Measurements from ENCODE around the gene AGT.

AGT gene

DNA sequence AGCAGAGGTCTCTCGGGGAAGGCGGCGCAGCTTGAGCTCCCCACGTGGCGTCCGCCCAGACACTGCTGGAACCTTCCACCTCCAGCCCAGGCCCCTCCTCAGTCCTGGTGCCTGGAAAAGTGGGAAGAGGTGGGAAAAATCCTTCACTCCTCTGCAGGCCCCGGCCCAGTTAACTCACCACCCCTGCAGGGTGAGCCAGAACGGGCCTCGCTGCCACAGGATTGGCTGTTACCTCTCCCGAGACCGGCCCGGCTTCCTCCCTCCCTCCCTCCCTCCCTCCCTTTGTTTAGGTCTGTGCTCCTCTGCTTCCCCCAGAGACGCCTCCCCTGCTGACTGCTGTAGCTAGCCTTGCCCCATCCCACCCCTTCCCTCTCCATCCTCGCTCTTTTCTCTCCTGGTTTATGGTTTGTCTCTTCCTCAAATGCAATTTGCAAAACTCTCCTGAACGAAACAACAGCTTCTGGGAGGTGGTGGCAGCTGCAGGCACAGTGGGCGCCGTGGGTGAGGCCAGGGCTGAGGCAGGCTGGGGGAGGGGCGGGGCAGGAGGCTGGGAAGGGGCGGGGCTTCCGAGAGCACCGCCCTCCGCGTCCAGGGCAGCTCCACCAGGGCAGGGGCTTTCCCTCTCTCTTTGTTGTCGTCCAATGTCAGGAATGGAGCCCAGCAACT, 39.8 kb upstream of the AGT start:
- ChIA-PET POLR2A (interaction anchor here (1.5 kb wide), 1 partner anchor 18 kb away, joined by 3 read pairs; no protein-coding TSS in a partner anchor), CTCF (interaction anchor here (0.8 kb wide), 1 partner anchor 8 kb away, joined by 3 read pairs; no protein-coding TSS in a partner anchor)
- TF ChIP-seq ARNT (IDR thresholded peaks at IDR 0.05) (no peak), TARDBP (IDR thresholded peaks at IDR 0.05) (no peak), L3MBTL2 (conservative IDR thresholded peaks at IDR 0.05) (peak; percentile 70), NFRKB (IDR thresholded peaks at IDR 0.05) (no peak), FOXA1 (IDR thresholded peaks at IDR 0.05) (no peak), LEF1 (IDR thresholded peaks at IDR 0.05; ENCODE audit: borderline replicate concordance) (no peak), HDGF (IDR thresholded peaks at IDR 0.05; ENCODE audit: borderline replicate concordance) (0 out of 2 replicates have a peak, but pooled peaks have one; percentile 27)
- DNase-seq (ENCODE audit: extremely low spot score) = peak; percentile 92

- TF ChIP-seq FOXM1 (IDR thresholded peaks at IDR 0.05; ENCODE audit: borderline replicate concordance) = no peak
- TF ChIP-seq SUZ12 (IDR thresholded peaks at IDR 0.05) = no peak
- TF ChIP-seq FOXA1 (IDR thresholded peaks at IDR 0.05) = no peak
- TF ChIP-seq HDGF (IDR thresholded peaks at IDR 0.05; ENCODE audit: borderline replicate concordance) = no peak
- no peak for TF ChIP-seq ARNT (IDR thresholded peaks at IDR 0.05)
- no peak for TF ChIP-seq L3MBTL2 (conservative IDR thresholded peaks at IDR 0.05)
- TF ChIP-seq LEF1 (IDR thresholded peaks at IDR 0.05; ENCODE audit: borderline replicate concordance) = no peak
- no peak for TF ChIP-seq BHLHE40 (IDR thresholded peaks at IDR 0.05; ENCODE audit: borderline replicate concordance)
- TF ChIP-seq TARDBP (IDR thresholded peaks at IDR 0.05) = no peak
- no peak for TF ChIP-seq SP1 (IDR thresholded peaks at IDR 0.05)
- TF ChIP-seq, protein P1, sequence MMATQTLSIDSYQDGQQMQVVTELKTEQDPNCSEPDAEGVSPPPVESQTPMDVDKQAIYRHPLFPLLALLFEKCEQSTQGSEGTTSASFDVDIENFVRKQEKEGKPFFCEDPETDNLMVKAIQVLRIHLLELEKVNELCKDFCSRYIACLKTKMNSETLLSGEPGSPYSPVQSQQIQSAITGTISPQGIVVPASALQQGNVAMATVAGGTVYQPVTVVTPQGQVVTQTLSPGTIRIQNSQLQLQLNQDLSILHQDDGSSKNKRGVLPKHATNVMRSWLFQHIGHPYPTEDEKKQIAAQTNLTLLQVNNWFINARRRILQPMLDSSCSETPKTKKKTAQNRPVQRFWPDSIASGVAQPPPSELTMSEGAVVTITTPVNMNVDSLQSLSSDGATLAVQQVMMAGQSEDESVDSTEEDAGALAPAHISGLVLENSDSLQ (IDR thresholded peaks at IDR 0.05) = no peak
- TF ChIP-seq NFRKB (IDR thresholded peaks at IDR 0.05) = no peak
- TF ChIP-seq ELF4 (IDR thresholded peaks at IDR 0.05) = no peak
- CTCF ChIA-PET = interaction anchor here (0.8 kb wide), 1 partner anchor 8 kb away, joined by 3 read pairs; no protein-coding TSS in a partner anchor
- POLR2A ChIA-PET = interaction anchor here (1.5 kb wide), 1 partner anchor 19 kb away, joined by 3 read pairs; no protein-coding TSS in a partner anchor
- no peak for DNase-seq (ENCODE audit: extremely low spot score)
Observed at GRCh38 chr1:230753191-230753585, 39.3 kb upstream of the AGT start.

DNA sequence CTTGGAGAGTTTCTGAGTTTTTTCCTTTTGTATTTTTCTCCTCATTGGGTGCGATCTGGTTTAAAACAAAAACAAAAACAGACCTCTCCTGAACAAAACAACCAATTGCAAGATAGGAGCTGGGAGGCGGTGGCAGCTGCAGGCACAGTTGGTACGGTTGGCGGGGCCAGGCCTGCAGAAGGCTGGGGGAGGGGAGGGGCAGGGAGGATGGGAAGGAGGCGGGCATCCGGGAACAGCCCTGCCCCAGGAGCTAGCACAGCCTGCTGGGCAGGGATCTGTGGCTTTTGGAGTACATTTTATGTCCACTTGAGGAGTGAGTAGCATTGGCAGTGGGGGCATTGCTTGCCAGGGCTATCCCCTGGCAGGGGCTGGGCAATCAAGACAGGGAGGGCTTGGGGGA, 38.5 kb upstream of the AGT start:
- ChIA-PET POLR2A (no interaction called here), CTCF (no interaction called here)
- DNase-seq (ENCODE audit: extremely low spot score) = no peak
- no peak for TF ChIP-seq FOXA1 (IDR thresholded peaks at IDR 0.05)
- TF ChIP-seq NFRKB (IDR thresholded peaks at IDR 0.05) = no peak

DNA sequence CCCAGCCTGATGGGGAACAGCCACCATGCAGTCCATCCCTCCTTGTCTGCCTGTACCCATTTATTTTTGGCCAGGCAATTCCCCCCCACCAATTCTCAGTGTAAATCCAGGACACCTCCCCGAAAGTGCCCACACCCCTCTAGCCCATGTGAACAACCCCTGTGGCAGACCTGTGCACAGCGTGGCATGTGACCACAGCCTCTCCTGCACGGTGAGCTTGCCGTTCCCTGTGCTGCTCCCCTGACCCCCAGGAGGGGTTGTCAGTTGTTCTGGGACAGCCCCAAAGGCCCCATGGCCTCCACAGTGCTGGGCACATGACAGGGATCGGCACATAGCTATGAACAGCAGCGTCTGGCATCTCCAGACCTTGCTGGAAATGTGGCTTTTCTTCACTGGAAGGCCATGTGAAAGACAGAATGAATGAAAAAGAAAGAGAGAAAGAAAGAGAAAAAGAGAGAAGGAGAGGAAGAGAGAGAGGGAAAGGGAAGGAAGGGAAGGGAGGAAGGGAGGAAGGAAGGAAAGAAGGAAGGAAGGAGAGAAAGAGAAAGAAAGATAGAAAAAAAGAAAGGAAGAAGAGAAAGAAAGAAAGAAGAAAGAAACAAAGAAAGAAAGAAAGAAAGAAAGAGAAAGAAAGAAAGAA, 37.2 kb upstream of the AGT start:
- TF ChIP-seq ELF4 (IDR thresholded peaks at IDR 0.05) (no peak), FOXM1 (IDR thresholded peaks at IDR 0.05; ENCODE audit: borderline replicate concordance) (no peak), SUZ12 (IDR thresholded peaks at IDR 0.05) (no peak), ZNF384 (IDR thresholded peaks at IDR 0.05) (no peak), TARDBP (IDR thresholded peaks at IDR 0.05) (no peak), L3MBTL2 (conservative IDR thresholded peaks at IDR 0.05) (no peak), LEF1 (IDR thresholded peaks at IDR 0.05; ENCODE audit: borderline replicate concordance) (no peak), FOXK2 (IDR thresholded peaks at IDR 0.05) (no peak), ARNT (IDR thresholded peaks at IDR 0.05) (no peak), BHLHE40 (IDR thresholded peaks at IDR 0.05; ENCODE audit: borderline replicate concordance) (no peak), SP1 (IDR thresholded peaks at IDR 0.05) (no peak), HDGF (IDR thresholded peaks at IDR 0.05; ENCODE audit: borderline replicate concordance) (no peak), CTBP1 (IDR thresholded peaks at IDR 0.05; ENCODE audit: borderline replicate concordance) (no peak), FOXA1 (IDR thresholded peaks at IDR 0.05) (no peak), NFRKB (IDR thresholded peaks at IDR 0.05) (no peak)
- TF ChIP-seq, protein P1 (IDR thresholded peaks at IDR 0.05) = no peak
- CTCF ChIA-PET = no interaction called here
- no peak for DNase-seq (ENCODE audit: extremely low spot score)
- POLR2A ChIA-PET = interaction anchor here (1.1 kb wide), 1 partner anchor 10 kb away, joined by 4 read pairs; no protein-coding TSS in a partner anchor

DNA sequence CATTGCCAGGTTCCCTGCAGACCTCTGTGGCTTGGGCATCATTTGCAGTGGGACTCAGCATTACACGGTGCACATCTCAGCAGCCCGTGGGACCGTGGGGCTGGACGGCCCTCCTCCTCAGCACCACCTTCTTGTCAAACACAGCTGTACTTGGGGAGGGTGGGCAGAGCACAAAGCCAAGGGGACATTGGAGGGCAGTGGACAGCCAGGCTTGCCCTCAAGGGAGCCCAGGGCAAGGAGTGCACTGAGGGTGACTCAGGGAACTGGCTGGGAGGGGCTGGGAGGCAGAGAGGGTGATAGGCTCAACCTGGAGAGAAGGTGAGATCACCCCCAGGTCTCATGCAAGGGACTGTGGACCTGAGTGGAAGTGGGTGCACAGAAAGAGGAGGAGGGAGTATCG, 36.7 kb upstream of the AGT start:
- TF ChIP-seq HDGF (IDR thresholded peaks at IDR 0.05; ENCODE audit: borderline replicate concordance) (no peak), FOXA1 (IDR thresholded peaks at IDR 0.05) (no peak), LEF1 (IDR thresholded peaks at IDR 0.05; ENCODE audit: borderline replicate concordance) (no peak), SP1 (IDR thresholded peaks at IDR 0.05) (no peak), SUZ12 (IDR thresholded peaks at IDR 0.05) (no peak), BHLHE40 (IDR thresholded peaks at IDR 0.05; ENCODE audit: borderline replicate concordance) (no peak)
- POLR2A ChIA-PET = interaction anchor here (1.1 kb wide), 1 partner anchor 10 kb away, joined by 4 read pairs; no protein-coding TSS in a partner anchor
- DNase-seq (ENCODE audit: extremely low spot score) = no peak
- CTCF ChIA-PET = no interaction called here

- no peak for DNase-seq (ENCODE audit: extremely low spot score)
- POLR2A ChIA-PET = no interaction called here
- TF ChIP-seq HDGF (IDR thresholded peaks at IDR 0.05; ENCODE audit: borderline replicate concordance) (no peak), SP1 (IDR thresholded peaks at IDR 0.05) (no peak), CTBP1 (IDR thresholded peaks at IDR 0.05; ENCODE audit: borderline replicate concordance) (no peak)
- CTCF ChIA-PET = no interaction called here
Observed at GRCh38 chr1:230749635-230750034, 35.7 kb upstream of the AGT start.

DNA sequence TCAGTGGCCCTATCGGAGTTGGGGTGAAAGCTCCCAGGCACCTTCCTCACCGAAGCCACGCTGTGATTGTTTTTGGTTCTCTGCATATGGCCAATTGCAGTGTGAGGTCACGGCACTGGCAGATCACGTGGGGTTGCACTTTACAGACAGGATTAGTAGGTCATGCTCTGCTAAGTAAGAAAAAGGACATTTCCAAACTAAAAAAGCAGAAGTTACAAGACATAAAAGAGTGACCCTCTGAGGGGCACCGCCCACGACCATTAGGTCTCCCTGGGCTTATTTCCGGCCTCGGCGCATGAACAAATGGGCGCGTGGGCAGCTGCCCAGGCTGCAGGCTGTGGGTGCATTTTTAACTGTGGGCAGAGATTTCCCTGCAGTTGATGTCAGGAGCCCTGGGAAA, 35.2 kb upstream of the AGT start:
- CTCF ChIA-PET = no interaction called here
- POLR2A ChIA-PET = no interaction called here
- DNase-seq (ENCODE audit: extremely low spot score) = no peak
- TF ChIP-seq FOXK2 (IDR thresholded peaks at IDR 0.05) (no peak), ARNT (IDR thresholded peaks at IDR 0.05) (no peak), HDGF (IDR thresholded peaks at IDR 0.05; ENCODE audit: borderline replicate concordance) (no peak), NFRKB (IDR thresholded peaks at IDR 0.05) (no peak), FOXM1 (IDR thresholded peaks at IDR 0.05; ENCODE audit: borderline replicate concordance) (no peak), ELF4 (IDR thresholded peaks at IDR 0.05) (no peak), L3MBTL2 (conservative IDR thresholded peaks at IDR 0.05) (no peak), ZNF384 (IDR thresholded peaks at IDR 0.05) (no peak), CTBP1 (IDR thresholded peaks at IDR 0.05; ENCODE audit: borderline replicate concordance) (no peak), FOXA1 (IDR thresholded peaks at IDR 0.05) (no peak), SP1 (IDR thresholded peaks at IDR 0.05) (no peak), BHLHE40 (IDR thresholded peaks at IDR 0.05; ENCODE audit: borderline replicate concordance) (no peak), TARDBP (IDR thresholded peaks at IDR 0.05) (no peak), LEF1 (IDR thresholded peaks at IDR 0.05; ENCODE audit: borderline replicate concordance) (no peak), SUZ12 (IDR thresholded peaks at IDR 0.05) (no peak)
- TF ChIP-seq, protein P1 (IDR thresholded peaks at IDR 0.05) = no peak

All from HEK293T (cell line).